DMS 273 (cell line): Measurements from ENCODE around the gene TP53TG3F.
"Not testable (repeated sequence)": the region's sequence is repeated elsewhere in the genome, so short reads cannot be mapped to it uniquely, and the experiment has no call there.

Experiments
- DNase-seq: peaks from one replicate; lab custom pipeline; 2025; ENCODE audit not compliant: unreplicated experiment; lab: John Stamatoyannopoulos, UW

The TP53TG3F gene, protein sequence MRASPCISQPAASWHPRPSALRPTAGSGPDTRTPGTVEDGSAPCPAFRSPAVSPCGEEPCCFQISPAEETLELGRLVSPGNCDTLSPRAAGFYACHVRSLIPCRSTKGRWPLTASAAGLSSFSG

DNA sequence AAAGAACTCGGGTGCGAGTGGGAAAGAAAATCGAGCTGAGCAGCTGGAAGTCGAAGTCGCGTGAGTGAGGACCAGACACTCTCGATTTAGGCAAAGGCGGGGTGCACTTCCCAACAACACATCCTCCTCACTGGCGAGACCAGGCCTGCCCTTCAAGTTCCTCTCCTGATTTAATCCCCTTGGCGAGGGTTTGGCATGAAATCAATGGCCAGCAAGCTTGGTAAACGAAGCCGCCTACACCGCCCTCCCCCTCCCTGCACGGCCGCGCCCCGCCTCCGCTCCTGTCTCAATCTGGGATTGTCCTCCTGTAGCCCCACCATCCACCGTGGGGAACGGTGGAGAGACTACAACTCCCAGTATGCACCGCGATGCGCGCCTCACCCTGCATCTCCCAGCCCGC lies at the start of gene TP53TG3F:
TSS of gene TP53TG3F (plus strand) at position 301 of the 400 bp plus-strand sequence. CDS start at position 369, 68 bp downstream.
- DNase-seq: not testable (repeated sequence)

DNA sequence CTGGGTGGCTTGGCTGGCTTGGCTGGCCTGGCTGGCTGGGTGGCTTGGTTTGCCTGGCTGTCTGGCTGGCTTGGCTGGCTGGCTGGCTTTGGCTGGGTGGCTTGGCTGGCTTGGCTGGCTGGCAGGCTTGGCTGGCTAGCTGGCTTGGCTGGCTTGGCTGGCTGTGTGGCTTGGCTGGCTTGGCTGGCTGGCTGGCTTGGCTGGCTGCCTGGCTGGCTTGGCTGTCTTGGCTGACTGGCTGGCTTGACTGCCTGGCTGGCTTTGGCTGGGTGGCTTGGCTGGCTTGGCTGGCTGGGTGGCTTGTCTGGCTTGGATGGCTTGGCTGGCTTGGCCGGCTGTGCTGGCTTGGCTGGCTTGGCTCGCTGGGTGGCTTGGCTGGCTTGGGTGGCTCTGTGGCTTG lies 32.2 kb downstream of the TP53TG3F start:
- DNase-seq: not testable (repeated sequence)

DNA sequence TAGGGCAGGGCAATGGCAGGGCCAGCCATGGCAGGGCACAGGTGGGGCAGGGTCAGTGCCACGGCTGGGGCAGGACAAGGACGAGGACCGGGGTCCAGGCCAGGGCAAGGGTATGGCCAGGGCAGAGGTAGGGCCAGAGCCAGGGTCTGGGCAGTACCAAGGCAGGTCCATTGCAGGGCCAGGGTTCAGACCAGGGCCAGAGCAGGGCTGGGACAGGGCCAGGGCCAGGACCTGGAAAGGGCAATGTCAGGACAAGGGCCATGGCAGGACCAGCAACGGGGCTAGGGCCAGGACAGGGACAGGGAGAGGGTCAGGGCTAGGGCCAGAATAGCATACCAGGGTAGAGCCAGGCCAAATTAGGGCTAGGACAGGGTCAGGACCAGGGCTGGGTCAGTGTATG lies 47.8 kb downstream of the TP53TG3F start:
- DNase-seq: not testable (repeated sequence)

DNA sequence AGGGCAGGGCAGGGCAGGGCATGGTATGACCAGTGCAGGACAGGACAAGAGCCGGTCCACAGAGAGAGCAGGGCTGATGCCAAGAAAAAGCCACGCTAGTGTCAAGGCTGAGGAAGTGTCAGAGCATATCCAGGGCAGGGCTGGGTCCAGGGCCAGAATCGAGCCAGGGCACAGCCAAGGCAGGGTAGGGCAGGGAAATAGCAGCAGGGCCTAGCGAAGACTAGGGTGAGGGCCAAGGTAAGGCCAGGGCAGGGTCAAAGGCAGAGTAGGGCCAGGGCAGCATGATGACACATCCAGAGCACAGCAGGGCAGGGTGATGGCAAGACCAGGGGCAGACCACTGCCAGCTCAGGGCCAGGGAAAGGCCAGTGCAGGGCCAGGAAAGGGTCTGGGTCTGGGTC lies 49.7 kb downstream of the TP53TG3F start:
- not testable (repeated sequence) for DNase-seq

DNA sequence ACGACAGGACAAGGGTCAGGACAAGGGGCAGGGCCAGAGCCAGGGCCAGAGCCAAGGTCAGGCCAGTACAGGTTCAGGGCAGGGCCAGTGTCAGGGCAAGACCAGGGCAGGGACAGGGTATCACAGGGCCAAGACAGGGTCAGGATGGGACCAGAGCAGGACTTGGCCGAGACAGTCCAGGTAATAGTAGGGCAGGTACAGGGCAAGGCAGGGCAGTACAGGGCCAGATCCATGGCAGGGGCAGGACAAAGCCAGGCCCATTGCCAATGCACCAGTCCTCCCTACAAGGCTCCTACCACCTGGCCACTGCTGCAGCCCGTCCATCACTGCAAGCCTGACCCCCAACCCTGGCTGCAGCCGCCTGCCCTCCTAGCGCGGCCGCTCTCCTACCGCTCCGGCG lies 50.5 kb downstream of the TP53TG3F start:
- not testable (repeated sequence) for DNase-seq
